HG02763 (cell line): ENCODE measurements around the gene TMEM72.

Experiments used
- ATAC-seq: cut with Tn5 transposase; IDR thresholded peaks from one replicate; pipeline ENCODE4 v1.9.1; 2021; ENCODE audit warnings: mild to moderate bottlenecking, moderate library complexity; ENCODE audit not compliant: unreplicated experiment

TMEM72 gene

DNA sequence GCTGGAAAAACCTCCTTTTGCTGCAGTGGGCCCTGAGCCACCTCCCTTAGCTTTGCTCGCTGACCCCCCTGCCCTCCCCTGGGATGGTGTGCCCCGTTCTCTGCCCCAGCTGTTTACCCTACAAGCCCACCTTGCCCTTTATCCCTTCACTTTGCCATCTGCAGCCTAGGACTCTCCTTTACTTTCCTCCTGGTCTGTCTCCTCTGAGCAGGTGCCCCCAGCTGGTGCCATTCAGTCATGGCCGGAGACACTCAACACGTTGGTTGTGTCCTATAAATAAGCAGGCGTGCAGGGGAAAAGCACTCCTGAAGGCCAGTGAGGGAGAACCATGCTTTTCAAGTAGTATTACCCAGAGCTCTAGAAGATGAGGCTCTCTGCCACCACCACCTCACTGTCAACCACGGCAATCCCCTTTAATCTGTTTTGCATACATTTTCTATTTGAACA, 54.5 kb downstream of the TMEM72 start:
- ATAC-seq, result peak; percentile 28

DNA sequence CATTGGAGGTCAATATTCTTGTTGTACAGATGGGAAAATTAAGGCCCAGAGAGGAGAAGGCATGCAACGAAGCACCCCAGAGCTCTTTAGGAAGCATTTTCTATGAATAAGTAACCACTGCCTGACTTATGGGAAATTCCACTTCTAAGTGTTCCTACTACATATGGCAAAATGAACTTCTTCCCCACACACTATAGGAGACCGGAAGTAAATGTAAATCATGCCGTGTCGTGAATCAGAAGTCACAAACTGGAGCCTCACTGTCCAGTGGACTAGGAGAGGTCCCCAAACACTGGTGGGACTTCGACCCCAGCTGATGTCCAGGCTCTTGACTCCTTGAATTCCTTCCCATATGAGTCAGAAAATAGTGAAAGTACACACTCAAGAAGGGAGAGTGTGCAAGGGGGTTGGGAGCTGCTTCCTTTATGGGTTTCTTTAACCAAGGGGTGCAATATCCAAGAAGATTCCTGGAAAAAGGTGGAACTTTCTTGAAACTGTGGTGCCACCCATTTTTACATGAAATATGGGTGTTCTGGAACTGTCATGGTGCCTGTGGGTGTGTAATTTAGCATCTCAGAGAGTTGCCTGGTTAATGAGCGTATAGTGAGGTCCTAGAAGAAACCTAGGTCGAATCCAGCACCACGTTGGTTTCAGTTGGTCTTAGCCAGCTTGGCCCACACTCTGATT, 55.1 kb downstream of the TMEM72 start:
- peak; percentile 27 for ATAC-seq

DNA sequence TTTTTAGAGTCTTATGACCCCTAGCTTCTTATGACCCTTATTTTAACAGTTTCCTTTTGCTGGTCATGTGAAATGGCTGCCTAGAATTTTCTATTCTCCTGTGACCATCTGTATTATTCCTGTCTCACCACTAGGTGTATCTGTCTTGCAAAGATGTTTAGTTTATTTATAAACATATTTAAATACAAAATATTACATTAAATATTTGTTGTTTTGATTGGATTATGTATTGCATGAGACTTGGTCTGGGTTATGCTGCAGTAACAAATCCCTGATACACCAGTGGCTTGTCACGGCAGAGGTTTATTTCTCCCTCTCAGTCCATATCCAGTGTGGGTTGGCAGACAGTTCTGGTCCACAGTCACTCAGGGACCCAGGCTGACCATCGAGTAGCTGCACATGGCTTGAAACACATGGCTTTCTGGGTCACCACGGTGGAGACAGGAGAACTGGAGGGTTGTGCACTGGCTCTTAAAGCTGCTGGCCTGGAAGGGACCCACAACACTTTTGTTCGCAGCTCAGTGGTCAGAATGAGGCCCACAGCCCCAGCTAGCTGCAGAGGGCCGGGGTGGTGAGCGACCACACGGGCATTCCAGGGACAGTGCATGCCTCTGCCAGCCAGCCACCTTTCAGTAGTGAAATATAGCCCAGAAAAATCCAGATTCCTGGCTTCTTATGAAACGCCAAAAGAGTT, 55.8 kb downstream of the TMEM72 start:
- ATAC-seq, result no peak

DNA sequence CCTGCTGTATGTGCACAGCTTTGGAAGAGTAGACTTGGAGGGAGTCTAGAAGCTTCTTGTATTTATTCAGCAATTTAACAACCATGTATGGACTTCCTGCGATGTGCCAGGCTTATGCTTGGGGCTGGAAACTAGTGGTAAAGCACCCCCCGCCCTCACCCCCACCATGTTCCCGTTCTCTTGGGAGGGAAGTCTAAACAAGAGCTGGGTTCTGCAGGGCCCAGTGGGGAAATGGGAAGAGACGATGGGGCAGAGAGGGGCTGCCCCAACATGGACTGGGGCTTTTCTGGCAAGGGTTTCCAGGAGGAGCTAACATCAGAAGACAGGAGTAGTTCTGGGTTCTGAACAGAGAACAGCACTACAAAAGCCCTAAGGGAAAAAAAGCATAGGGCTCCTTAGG, 56.5 kb downstream of the TMEM72 start:
- no peak for ATAC-seq

DNA sequence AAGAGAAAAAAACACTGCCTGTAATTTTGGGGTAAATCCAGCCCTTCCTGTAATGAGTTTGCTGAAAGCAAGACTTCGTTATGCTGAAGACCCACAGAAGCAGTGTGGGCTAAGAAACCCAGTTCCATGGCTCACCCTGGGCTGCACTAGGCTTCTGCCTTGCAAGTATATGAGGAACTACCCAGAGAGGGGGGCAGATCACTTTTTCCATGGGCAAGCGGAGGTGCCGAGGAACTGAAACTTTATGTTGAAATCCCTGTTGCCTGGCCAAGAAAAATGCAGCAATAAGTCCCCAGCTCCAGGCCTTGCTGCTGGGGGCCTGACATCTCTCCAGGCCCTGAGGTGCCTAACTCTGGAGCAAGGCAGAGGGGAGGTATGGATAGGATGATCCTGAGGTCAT, 57.0 kb downstream of the TMEM72 start:
- no peak for ATAC-seq

DNA sequence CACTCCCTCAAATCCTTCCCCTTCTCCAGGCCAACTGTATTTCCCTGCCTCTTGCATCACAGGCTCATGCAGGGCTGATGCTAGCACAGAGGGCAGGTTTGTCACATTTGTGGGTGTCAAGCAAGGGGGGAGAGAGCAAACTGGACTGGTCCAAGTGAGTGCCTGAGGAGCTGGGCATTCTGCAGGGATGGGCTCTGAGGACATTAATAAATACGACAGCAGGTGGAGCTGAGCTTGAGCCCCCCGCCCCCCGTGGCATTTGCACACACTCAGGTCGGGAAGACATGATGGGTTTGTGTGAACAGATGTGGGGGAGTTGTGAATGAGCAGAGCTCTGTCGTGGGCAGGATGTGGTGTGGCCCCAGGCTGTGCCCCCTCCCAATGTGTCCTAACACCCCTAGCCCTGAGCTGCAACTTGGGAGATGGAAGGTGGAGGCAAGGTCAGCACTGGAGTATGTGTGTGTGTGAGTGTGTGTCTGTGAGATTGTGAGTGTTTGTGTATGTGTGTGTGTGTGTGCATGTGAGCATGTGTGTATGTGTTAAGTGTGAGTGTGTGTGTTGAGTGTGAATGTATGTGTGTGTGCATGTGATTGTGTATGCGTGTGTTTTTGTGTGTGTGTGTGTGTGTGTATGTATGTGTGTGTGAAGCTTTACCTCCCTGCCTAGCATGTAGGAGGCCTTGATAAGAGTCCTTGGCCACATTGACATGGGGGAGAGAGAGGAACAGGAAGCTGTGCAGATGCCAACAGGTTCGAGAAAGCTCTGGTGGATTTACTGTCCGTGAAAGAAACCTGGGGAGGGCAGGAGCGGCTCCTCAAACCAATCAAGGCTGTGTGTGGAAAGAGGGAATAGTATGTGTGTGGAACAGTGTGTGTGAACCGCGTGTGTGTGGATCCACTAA, 57.6 kb downstream of the TMEM72 start:
- no peak for ATAC-seq

DNA sequence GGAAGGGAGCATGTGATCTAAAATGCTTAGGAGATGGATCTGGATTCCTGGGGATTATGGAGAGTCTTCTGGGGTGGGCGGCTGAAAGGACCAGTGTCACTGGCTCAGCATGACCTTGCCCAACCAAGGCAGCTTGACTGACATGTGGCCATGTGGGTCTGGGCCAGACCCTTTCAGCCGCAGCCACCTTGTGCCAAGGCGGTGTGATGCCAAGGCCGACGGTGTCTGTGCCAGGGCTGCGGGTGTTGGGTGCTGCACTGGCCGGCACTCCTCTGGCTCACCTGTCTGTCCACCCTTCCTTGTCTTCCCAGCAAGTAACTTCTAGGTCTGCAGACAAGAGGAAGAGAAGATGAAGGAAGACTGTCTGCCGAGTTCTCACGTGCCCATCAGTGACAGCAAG, 58.7 kb downstream of the TMEM72 start:
- ATAC-seq, result no peak

DNA sequence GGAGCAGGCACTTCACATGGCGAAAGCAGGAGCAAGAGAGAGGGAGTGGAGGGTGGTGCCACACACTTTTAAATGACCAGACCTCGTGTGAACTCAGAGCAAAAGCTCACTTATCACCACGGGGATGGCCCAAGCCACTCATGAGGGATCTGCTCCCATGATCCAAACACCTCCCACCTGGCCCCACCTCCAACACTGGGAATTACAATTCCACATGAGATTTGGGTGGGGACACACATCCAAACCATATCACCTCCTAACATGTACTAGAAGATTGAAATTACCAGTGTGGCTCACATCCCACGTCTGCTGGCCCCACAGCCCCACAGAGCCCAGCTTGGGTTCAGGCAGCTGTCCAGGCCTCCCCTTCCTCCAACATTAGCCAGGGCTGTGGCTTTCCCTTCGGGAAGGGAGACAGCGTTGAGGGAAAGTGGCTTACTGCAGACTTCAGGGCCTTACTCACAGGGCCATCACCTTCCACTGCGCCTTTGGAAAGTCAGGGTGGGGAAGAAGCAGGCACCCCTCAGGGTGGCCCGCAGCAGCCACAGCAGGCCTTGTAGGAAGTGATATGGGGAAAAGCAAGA, 59.8 kb downstream of the TMEM72 start:
- no peak for ATAC-seq

DNA sequence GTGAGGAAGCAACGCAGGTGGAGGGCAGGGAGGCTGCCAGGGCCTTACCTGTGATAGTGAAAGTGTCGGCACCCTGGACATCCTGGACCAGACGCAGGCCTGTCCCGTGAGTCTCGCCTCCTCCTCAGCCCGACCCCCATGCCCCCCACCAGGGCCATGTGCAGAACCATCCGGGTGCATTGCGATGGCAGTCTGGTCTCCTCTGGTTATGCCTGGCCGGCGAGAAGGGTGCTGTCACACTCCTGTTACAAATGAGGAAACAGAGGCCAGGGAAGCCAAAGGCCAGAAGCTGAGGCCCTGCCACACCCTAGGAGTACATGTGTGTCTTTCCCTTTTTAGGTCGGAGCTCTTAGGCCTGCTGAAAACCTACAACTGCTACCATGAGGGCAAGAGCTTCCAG, 60.3 kb downstream of the TMEM72 start:
- ATAC-seq, result no peak

DNA sequence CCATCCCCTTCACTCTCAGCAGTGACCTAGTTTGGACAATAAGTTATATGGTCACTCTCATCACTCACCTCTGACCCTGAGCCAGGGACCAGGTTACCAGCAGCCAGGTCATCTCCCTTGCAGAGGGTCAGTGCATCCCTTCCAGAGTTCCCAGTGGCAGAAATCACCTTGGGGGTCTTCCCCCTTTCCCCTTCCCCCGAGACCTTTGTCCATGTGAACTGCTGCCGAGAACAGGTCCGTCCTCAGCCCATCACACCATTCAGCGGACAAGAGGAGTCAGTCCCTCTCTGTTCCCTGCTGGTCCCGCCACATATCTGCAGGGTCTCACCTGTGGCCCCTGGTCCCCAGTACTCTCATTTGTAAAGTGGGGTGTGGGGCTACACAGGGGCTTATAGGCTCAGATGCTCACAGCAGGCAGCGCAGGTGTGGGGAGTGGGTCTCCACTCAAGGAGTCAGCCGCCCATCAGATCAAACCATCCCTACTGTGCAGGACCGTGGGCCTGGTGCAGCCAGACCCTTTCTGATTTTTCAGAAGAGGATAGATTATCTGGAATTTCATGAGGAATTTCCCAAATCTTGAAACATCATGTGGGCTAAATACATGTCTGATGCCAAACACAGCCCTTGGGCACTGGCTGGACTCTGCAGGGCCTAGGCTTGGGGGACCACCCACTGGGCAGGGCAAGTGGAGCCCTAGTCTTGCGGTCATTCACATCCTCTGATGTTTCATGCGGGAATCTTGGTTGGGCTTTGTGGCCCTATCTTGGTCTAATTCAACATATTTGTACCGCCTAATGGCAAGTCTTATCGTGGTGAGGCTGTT, 61.0 kb downstream of the TMEM72 start:
- no peak for ATAC-seq

DNA sequence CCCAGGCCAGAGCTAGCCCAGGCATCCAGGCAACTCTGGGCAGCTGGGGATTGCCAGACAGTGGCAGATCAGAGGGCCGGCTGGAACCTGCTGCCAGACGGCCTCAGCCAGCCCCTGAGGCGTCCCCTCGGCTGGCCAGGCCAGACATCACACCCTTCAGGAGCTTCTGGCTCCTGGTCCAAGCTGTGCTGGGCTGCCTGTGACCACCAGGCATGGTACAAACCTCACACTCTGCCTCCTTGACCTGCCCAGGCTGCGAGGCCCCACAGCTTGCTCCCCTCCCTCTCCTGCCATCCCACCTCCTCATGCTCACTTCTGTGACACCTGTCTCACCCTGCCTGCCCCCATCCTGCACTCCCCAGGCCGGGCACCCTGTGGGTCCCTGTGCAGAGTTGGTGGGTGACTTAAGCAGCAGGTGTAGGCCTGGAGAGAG, 61.8 kb downstream of the TMEM72 start:
- no peak for ATAC-seq

DNA sequence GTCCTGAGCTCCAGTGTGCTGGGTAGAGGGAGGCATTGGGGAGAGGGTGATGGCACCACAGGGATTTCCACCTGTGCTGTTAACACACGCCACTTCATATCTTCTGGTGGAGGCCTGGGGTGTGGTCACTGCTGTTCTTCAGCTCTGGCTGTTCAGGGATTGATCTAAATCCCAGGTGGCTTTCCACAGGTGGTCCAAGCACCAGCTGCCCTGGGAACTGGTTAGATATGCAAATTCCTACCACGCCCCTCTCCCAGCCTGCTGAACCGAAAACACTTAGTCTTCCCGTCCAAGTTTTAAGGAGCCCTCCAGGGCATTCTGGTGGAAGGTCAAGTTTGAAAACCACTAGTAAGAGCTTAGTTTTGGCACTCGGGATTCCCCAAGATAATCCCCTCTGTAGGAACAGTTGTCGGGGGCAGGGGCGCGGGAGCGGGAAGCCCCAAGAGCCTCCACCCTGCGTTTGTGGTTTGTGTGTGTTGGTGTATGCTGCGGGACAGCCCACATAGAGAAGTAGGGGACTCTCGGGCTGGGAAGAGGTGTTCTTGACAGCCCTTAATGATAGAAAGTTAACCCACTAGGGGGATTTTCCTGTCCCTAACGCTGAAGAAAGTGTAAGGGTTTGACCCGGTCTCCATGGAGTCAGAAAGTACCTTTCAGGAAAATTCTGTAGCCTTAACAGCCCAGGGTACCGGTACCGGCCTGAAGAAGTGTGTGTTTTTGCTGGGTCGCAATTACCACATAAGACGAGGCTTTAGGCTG, 62.4 kb downstream of the TMEM72 start:
- ATAC-seq, result no peak

DNA sequence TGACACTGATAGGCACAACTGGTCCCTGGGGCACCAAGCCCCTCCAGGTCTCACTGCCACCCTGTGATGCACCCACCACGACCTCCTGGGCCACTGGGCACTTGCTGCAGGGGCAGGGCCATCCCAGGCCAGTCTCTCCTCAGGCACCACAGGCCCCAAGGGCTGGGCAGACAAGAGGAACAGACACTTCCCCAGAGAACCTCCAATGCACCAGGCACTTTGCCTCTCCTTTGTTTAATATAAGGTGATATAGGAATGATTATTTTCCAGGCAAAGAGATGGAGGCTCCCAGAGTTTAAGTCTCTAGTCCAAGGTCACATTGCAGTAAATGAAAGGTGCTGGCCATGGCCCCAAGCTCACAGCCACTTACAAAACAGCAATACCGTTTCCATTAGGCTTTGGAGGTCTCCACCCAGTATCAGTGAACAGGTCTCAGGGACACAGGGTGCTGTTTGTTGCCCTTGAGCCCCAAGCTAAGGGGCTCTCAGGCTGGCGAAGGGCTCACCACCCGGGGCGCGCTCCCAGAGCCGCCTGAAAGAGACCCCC, 63.0 kb downstream of the TMEM72 start:
- no peak for ATAC-seq

DNA sequence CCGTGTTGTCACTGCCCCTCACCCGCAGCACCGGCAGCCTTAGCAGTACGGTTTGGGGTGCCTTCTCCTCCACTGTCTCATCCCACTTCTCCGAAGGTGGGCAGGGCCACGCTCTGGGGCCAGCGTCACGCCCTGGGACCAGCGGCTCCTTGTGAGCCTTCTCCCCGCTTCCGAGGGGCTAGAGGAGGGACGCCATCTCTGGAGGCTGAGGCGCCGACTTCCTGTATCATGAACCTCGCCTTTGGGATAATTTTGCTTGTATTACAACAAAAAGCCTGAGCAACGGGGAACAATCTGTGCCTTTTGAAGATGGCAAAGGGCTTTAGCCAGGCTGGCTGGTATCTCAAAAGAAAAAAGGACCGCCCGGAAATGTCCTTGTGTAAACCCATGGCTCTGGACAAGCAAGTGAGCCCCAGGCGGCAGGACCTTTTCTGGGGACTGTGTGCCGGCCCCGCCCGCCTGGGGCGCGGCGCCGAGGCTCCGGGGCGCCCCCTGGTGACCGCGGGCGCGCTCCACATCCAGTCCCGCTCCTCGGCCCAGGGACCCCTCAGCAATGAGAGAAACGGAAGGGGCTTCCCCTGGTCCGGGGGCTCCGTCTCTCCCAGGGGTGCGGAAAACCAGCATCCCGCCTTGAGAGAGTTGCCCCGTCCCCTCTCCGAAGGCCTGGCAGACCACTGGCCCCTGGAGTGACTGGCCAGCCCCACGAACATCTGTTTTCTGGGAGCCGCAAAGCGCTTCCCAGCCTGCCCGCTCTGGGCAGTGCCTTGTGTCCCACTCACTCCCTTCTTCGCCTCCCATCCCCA, 63.7 kb downstream of the TMEM72 start:
- ATAC-seq, result peak; percentile 74

DNA sequence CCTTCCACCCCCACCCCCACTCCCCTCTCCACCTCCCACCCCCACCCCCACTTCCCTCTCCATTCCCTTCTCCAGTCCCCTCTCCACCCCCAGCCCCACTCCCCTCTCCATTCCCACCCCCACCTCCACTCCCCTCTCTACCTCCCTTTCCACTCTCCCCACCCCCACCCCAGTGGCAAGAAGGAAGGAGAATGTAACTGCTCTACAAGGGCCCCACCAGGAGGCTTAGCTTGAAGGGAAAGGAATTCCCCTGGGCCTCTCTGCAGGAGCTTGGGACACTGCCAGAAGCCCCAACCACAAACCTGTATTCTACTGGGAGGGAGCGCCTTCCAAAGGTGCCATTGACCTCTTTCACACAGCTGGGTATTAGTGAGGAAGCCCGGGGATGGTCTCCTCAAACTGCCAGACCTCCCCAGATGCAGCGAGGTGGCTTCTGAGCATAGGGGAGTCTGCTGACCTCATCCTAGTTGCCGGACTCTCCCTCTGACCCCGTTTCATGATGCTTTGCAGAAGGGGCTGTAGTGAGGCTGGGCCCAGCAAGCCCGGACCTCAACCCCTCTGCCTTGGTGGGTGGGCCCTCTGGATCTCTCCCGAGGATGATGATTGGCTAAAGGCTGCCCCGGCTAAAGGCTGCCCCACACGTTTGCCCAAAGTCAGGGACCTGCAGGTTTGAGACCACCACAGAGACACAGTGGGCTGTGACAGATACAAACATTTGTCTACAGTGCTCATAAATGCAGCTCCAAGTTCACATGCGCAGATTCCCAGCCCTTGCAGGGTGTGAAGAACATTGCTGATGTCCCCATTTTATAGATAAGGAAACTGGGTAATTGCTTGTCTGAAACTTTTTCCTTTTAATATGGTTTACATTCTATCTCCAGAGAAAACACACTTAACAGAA, 64.5 kb downstream of the TMEM72 start:
- no peak for ATAC-seq

DNA sequence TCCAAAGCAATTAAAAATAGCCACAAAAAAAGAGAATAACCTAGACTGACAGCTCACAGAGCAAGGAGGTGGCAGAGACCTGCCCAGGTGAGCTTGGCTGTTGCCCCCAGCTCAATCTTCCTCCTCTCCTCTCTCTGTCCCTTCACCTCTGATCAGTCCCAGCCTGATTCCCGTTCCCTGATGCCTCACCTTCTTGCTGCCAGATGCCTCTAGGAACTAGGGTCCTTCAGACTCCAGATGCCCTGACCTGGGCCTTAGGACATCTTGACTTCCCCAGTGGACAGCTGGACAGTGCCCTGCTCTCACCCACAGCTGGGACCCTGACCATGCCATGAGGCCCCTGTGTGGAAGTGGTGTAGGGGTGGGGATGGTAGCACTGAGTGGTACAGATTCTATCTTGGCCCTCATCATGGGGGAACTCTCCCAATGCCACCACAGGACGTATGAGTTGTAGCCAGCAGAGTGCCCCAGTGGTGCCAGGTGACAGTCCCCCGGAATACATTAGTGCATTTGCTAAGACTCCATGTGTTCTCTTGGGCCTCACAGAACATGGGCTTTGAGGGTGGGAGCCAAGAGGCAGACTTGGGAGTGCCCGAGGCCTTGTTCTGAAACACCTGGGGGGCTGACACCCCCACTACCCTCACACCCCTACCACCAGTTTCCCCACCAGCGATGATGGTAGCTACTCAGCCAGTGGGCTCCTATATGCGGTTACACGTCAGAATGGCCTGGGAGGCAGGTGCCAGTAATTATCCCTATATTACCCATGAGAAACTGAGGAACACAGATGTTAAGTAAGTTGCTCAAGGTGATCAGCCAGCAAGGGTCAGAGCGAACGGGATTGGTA, 65.4 kb downstream of the TMEM72 start:
- ATAC-seq, result no peak
